HCT116 (cell line): ENCODE results near the gene TMEM100. TPM values are rescaled to one million over a fixed set of nuclear protein-coding genes. Genes with fewer than 3 reads are reported as not detected.

Experiments used
- ATAC-seq: fragments of 200-7000 bp; cut with Tn5 transposase; 2 replicates; pipeline ENCODE4 v1.9.1; 2020; ENCODE audit warnings: mild to moderate bottlenecking, moderate library complexity
- BruUV-seq: library from RNA; stranded (reverse); fragments of 400-500 nt; replicated peaks from 2 replicates; lab custom pipeline; 2021; lab: Mats Ljungman, UMichigan
- CTCF ChIA-PET: fragments of 300-600 bp; sonication (Branson Sonifier 250); formaldehyde crosslinking; loops from one replicate; lab custom pipeline; 2021; ENCODE audit warnings: antibody characterized with exemption; lab: Charles Lee
- POLR2A ChIA-PET: fragments of 300-600, 350-600 bp; sonication (Branson Sonifier 250); formaldehyde crosslinking; loops from one replicate; lab custom pipeline; 2021; ENCODE audit warnings: antibody characterized with exemption; lab: Charles Lee
- RAD21 ChIA-PET, 2 experiments: fragments of 300-600 bp; sonication (Branson Sonifier 250); formaldehyde crosslinking; loops; one replicate each; lab custom pipeline; 2023; ENCODE audit warnings: low total read pairs in 2 of 2; ENCODE audit not compliant: uncharacterized antibody in 2 of 2, unreplicated experiment in 2 of 2, low non-redundant PET in 1 of 2; lab: Charles Lee
- DNase-seq: peaks from one replicate; pipeline ENCODE4 v3.0.0-alpha.2; 2010; ENCODE audit warnings: low read depth, low spot score
- H2AFZ ChIP-seq: fragments of 200-600 bp; shearing (Covaris generic), sonication (generic); 2 replicates; pipeline ENCODE4 v1.6.1; 2017; ENCODE audit warnings: low read depth, mixed run types, mixed read lengths, antibody characterized with exemption, low read length; ENCODE audit not compliant: poor library complexity, severe bottlenecking
- H3K27ac ChIP-seq: 2 replicates; pipeline ENCODE4 v1.5.1; 2012; ENCODE audit warnings: low read depth, low read length
- H3K27me3 ChIP-seq: fragments of 200-600 bp; sonication (generic); 2 replicates; pipeline ENCODE4 v1.6.1; 2016; ENCODE audit warnings: mixed run types, low read length, mixed read lengths; ENCODE audit not compliant: insufficient read depth
- H3K36me3 ChIP-seq, 2 experiments: fragments of 200-500 bp in 1 of 2; fragments of 200-600 bp in 1 of 2; sonication (Bioruptor generic) in 1 of 2; sonication (generic) in 1 of 2; 2 replicates each; pipeline versions ENCODE4 v1.5.1 to v1.6.1; 2014 to 2016; ENCODE audit warnings: low read length in 2 of 2, inconsistent platforms in 1 of 2, mixed read lengths in 1 of 2, mixed run types in 1 of 2; ENCODE audit not compliant: insufficient read depth in 2 of 2, control insufficient read depth in 1 of 2
- H3K4me1 ChIP-seq, 2 experiments: fragments of 200-600 bp in 1 of 2; sonication (generic) in 1 of 2; 2 replicates each; pipeline versions ENCODE4 v1.5.1 to v1.6.1; 2012 to 2017; ENCODE audit warnings: low read length in 2 of 2, inconsistent platforms in 1 of 2, mild to moderate bottlenecking in 1 of 2, mixed read lengths in 1 of 2, mixed run types in 1 of 2, moderate library complexity in 1 of 2; ENCODE audit not compliant: insufficient read depth in 2 of 2, control insufficient read depth in 1 of 2
- H3K4me2 ChIP-seq: fragments of 200-600 bp; sonication (generic); 2 replicates; pipeline ENCODE4 v1.6.1; 2017; ENCODE audit warnings: mixed run types, low read length, mixed read lengths
- H3K4me3 ChIP-seq, 2 experiments: fragments of 200-600 bp in 1 of 2; sonication (generic) in 1 of 2; replicated peaks in 1 of 2; 2 replicates each; pipeline ENCODE4 v1.5.1; 2011 to 2016; ENCODE audit warnings: low read length in 2 of 2, control low read depth in 1 of 2, low read depth in 1 of 2, mild to moderate bottlenecking in 1 of 2, mixed read lengths in 1 of 2, mixed run types in 1 of 2
- H3K79me2 ChIP-seq: fragments of 200-600 bp; sonication (generic); 2 replicates; pipeline ENCODE4 v1.6.1; 2017; ENCODE audit warnings: mild to moderate bottlenecking, mixed run types, low read length, moderate library complexity, mixed read lengths; ENCODE audit not compliant: insufficient read depth
- H3K9ac ChIP-seq: fragments of 200-600 bp; sonication (generic); 2 replicates; pipeline ENCODE4 v1.6.1; 2016; ENCODE audit warnings: low read length, mixed read lengths
- H3K9me2 ChIP-seq: fragments of 200-600 bp; sonication (generic), shearing (Covaris generic); 2 replicates; pipeline ENCODE4 v1.6.1; 2017; ENCODE audit warnings: mixed run types, mild to moderate bottlenecking, moderate library complexity; ENCODE audit not compliant: insufficient read depth
- H3K9me3 ChIP-seq, 2 experiments: fragments of 200-500 bp in 1 of 2; fragments of 200-600 bp in 1 of 2; sonication (Bioruptor generic) in 1 of 2; sonication (generic) in 1 of 2; 2 replicates each; pipeline ENCODE4 v1.6.1; 2014 to 2017; ENCODE audit warnings: low read length in 2 of 2, mixed read lengths in 2 of 2, inconsistent platforms in 1 of 2, low read depth in 1 of 2, mild to moderate bottlenecking in 1 of 2, mixed run types in 1 of 2, moderate library complexity in 1 of 2; ENCODE audit not compliant: control insufficient read depth in 1 of 2, insufficient read depth in 1 of 2
- H4K20me1 ChIP-seq: fragments of 200-600 bp; sonication (generic), shearing (Covaris generic); 2 replicates; pipeline ENCODE4 v1.6.1; 2017; ENCODE audit warnings: mixed run types, mild to moderate bottlenecking, moderate library complexity; ENCODE audit not compliant: insufficient read depth
- EGR1 ChIP-seq: IDR thresholded peaks from 2 replicates; pipeline ENCODE4 v1.6.1; 2012; ENCODE audit warnings: low read depth
- ELF1 ChIP-seq: IDR thresholded peaks from 2 replicates; pipeline ENCODE4 v1.6.1; 2012; ENCODE audit warnings: low read depth, borderline replicate concordance
- EZH2 ChIP-seq: fragments of 200-600 bp; sonication (generic); IDR thresholded peaks from 2 replicates; pipeline ENCODE4 v1.6.1; 2017; ENCODE audit warnings: antibody characterized with exemption, mixed run types
- EZH2phosphoT487 ChIP-seq: fragments of 200-600 bp; IDR thresholded peaks from 2 replicates; pipeline ENCODE4 v1.6.1; 2018; ENCODE audit warnings: antibody characterized with exemption, borderline replicate concordance
- FOSL1 ChIP-seq: IDR thresholded peaks from 2 replicates; pipeline ENCODE4 v1.6.1; 2012; ENCODE audit warnings: low read depth
- POLR2AphosphoS5 ChIP-seq: IDR thresholded peaks from 2 replicates; pipeline ENCODE4 v1.6.1; 2011; ENCODE audit warnings: mild to moderate bottlenecking, low read depth, low read length, moderate library complexity
- RAD21 ChIP-seq: IDR thresholded peaks from 2 replicates; pipeline ENCODE4 v1.6.1; 2012; ENCODE audit warnings: low read depth, mild to moderate bottlenecking
- REST ChIP-seq: IDR thresholded peaks from 2 replicates; pipeline ENCODE4 v1.6.1; 2012; ENCODE audit warnings: low read depth
- SIN3A ChIP-seq: IDR thresholded peaks from 2 replicates; pipeline ENCODE4 v1.6.1; 2012; ENCODE audit warnings: low read depth
- TCF7L2 ChIP-seq: IDR thresholded peaks from 2 replicates; pipeline ENCODE4 v1.7.0; 2011; ENCODE audit warnings: borderline replicate concordance, inconsistent platforms; ENCODE audit not compliant: insufficient read depth, insufficient read length; ENCODE audit errors: extremely low read depth
- ZBTB33 ChIP-seq: IDR thresholded peaks from 2 replicates; pipeline ENCODE4 v1.6.1; 2011; ENCODE audit warnings: mild to moderate bottlenecking, low read length, moderate library complexity; ENCODE audit not compliant: insufficient replicate concordance; ENCODE audit errors: extremely low read depth
- ZNF274 ChIP-seq: fragments of 200-500 bp; sonication (Bioruptor generic); IDR thresholded peaks from 2 replicates; pipeline ENCODE4 v1.6.1; 2014; ENCODE audit warnings: mild to moderate bottlenecking, low read depth, low read length, inconsistent platforms
- intact Hi-C: fragments of 100-400 bp; cut with micrococcal nuclease; formaldehyde crosslinking; loops from 2 replicates; pipeline ENCODE4 v1.10.0; 2022
- total RNA-seq: library from RNA; stranded (reverse); gene quantifications from one replicate; pipeline ENCODE4 v1.2.1, GENCODE V29; 2021; ENCODE audit not compliant: unreplicated experiment
- TF ChIP-seq, protein P1 (sequence below), 3 experiments: fragments of 200-600 bp in 1 of 3; sonication (generic) in 1 of 3; IDR thresholded peaks in 2 of 3; conservative IDR thresholded peaks in 1 of 3; 2 replicates each; pipeline ENCODE4 v1.5.1; 2012 to 2017; ENCODE audit warnings: low read depth in 2 of 3, low read length in 2 of 3, antibody characterized with exemption in 1 of 3, borderline replicate concordance in 1 of 3, control low read depth in 1 of 3, mild to moderate bottlenecking in 1 of 3, mixed read lengths in 1 of 3, mixed run types in 1 of 3, moderate library complexity in 1 of 3; ENCODE audit not compliant: insufficient read depth in 1 of 3

Gene TMEM100
- total RNA-seq, 1 experiment from 2014 or later: not detected

DNA sequence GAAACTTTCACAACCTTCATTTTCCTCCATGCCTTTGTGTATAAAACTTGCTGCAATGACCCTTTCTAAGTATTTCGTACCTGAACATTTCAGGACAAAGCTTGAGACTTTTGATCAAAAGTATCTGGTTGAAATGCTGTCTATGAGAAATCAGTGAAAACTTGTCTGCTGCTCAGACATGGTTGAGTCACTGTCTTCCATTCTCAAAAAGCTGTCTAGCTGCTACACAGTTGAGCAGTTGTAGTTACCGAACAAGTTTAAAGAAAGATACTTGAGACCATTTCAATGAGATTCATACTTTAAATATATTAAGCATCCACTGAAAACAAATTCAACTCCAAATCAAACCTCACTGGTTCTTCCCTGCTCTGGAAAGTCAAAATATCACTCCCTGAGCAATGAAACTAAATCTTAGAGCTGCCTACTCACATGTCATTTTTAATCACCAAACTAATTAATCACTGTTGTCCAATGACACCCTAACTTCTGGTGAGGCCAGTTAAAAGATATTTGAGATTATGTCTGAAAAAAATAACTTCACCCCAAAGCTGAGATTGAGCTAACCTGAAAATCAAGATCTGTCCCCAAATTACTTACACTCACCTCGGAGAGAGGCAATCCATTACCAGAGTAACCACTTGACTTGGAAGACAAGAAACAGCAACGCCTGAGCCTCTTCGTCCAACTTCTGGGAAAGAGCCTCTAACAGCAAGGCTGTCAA is 488 bp downstream of the TMEM100 start:
- intact Hi-C loops: loop anchor here (2.0 kb wide), 1 partner anchor 29 kb away; the partner anchor contains the start of gene PCTP
- Histone ChIP-seq H4K20me1 (no peaks in the 10 kb centered on the region), H3K4me2 (no peak overlapping the region), H3K79me2 (no peaks in the 10 kb centered on the region), H3K27ac (no peak overlapping the region), H3K9me3 (no peaks in the 10 kb centered on the region), H3K9ac (no peak overlapping the region), H2AFZ (no peak overlapping the region)
- ATAC-seq: no peak
- DNase-seq: no peak
- CTCF ChIA-PET: interaction anchor here (1.3 to 8.4 kb wide), 3 partner anchors 12 to 29 kb away, joined by 3 to 58 read pairs (median 3); partner anchors contain the start of gene PCTP
- BruUV-seq: no TSS peak
- no peak for TF ChIP-seq POLR2AphosphoS5
- TF ChIP-seq EZH2: no peak
- TF ChIP-seq, protein P1, sequence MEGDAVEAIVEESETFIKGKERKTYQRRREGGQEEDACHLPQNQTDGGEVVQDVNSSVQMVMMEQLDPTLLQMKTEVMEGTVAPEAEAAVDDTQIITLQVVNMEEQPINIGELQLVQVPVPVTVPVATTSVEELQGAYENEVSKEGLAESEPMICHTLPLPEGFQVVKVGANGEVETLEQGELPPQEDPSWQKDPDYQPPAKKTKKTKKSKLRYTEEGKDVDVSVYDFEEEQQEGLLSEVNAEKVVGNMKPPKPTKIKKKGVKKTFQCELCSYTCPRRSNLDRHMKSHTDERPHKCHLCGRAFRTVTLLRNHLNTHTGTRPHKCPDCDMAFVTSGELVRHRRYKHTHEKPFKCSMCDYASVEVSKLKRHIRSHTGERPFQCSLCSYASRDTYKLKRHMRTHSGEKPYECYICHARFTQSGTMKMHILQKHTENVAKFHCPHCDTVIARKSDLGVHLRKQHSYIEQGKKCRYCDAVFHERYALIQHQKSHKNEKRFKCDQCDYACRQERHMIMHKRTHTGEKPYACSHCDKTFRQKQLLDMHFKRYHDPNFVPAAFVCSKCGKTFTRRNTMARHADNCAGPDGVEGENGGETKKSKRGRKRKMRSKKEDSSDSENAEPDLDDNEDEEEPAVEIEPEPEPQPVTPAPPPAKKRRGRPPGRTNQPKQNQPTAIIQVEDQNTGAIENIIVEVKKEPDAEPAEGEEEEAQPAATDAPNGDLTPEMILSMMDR (IDR thresholded peaks at IDR 0.05 in 2 of 3, conservative IDR thresholded peaks at IDR 0.05 in 1 of 3; ENCODE audit: borderline replicate concordance in 1 of 3, insufficient read depth in 1 of 3, low read depth in 2 of 3, low read length in 2 of 3): no peak
- no peak for TF ChIP-seq ELF1
- no peak for TF ChIP-seq ZBTB33
- no peak for TF ChIP-seq FOSL1
- no peak for TF ChIP-seq RAD21
- TF ChIP-seq EZH2phosphoT487: no peak
- no peak for TF ChIP-seq REST
- no peak for TF ChIP-seq SIN3A
- no peak for TF ChIP-seq EGR1
- TF ChIP-seq TCF7L2: no peak
- no peak for TF ChIP-seq ZNF274
- TF ChIP-seq, all 23 proteins: peak for 0
- no peaks in the 10 kb centered on the region for H3K9me2 ChIP-seq
- POLR2A ChIA-PET: no interaction called here
- H3K36me3 ChIP-seq: no peaks in the 10 kb centered on the region
- H3K27me3 ChIP-seq: peaks cover 86% of the 10 kb centered on the region
- H3K4me3 ChIP-seq: no peak overlapping the region
- H3K4me1 ChIP-seq: no peaks in the 10 kb centered on the region
- RAD21 ChIA-PET: no interaction called here
